ENCODE results near the gene PITPNC1.

The PITPNC1 gene

GRCh38 chr17:67411397-67411796 is 34.3 kb downstream of the PITPNC1 start:
- no peak for DNase-seq
- Histone ChIP-seq H3K9me3 (peaks cover 0 to 6% (median 0%) of the 10 kb centered on the region in 3 donors), H3K4me3 (no peak overlapping the region), H3K27ac (no peak overlapping the region), H3K27me3 (no peaks in the 10 kb centered on the region), H3K4me1 (no peaks in the 10 kb centered on the region), H3K36me3 (no peaks in the 10 kb centered on the region)
- intact Hi-C loops (cut with DNase I; ENCODE audit: low total_unique reads) = no loop called here
- TF ChIP-seq CTCF (IDR thresholded peaks at IDR 0.05) = no peak

- no peaks in the 10 kb centered on the region for H3K27me3 ChIP-seq
- intact Hi-C loops (cut with DNase I; ENCODE audit: low total_unique reads) = no loop called here
- DNase-seq = no peak
- no peak for TF ChIP-seq CTCF (IDR thresholded peaks at IDR 0.05)
- H3K9me3 ChIP-seq = peaks cover 0 to 6% (median 0%) of the 10 kb centered on the region in 3 donors
- no peaks in the 10 kb centered on the region for H3K4me1 ChIP-seq
- no peaks in the 10 kb centered on the region for H3K36me3 ChIP-seq
- no peak overlapping the region for H3K4me3 ChIP-seq
- H3K27ac ChIP-seq = no peak overlapping the region
Observed at GRCh38 chr17:67412032-67412431, 35.0 kb downstream of the PITPNC1 start.

GRCh38 chr17:67412941-67413340 is 35.9 kb downstream of the PITPNC1 start:
- no peaks in the 10 kb centered on the region for H3K36me3 ChIP-seq
- no peak for DNase-seq
- intact Hi-C loops (cut with DNase I; ENCODE audit: low total_unique reads) = no loop called here
- H3K27me3 ChIP-seq = no peaks in the 10 kb centered on the region
- H3K9me3 ChIP-seq = peaks cover 0 to 6% (median 0%) of the 10 kb centered on the region in 3 donors
- no peak overlapping the region for H3K4me3 ChIP-seq
- TF ChIP-seq CTCF (IDR thresholded peaks at IDR 0.05) = no peak
- no peak overlapping the region for H3K27ac ChIP-seq
- H3K4me1 ChIP-seq = no peaks in the 10 kb centered on the region

- Histone ChIP-seq H3K36me3 (no peaks in the 10 kb centered on the region), H3K27me3 (no peaks in the 10 kb centered on the region), H3K27ac (no peak overlapping the region), H3K4me1 (no peaks in the 10 kb centered on the region), H3K9me3 (peaks cover 0 to 6% (median 0%) of the 10 kb centered on the region in 3 donors), H3K4me3 (no peak overlapping the region)
- intact Hi-C loops (cut with DNase I; ENCODE audit: low total_unique reads) = no loop called here
- DNase-seq = no peak
- TF ChIP-seq CTCF (IDR thresholded peaks at IDR 0.05) = no peak
Observed at GRCh38 chr17:67413388-67413787, 36.3 kb downstream of the PITPNC1 start.

- H3K9me3 ChIP-seq = peaks cover 0 to 6% (median 0%) of the 10 kb centered on the region in 3 donors
- intact Hi-C loops (cut with DNase I; ENCODE audit: low total_unique reads) = no loop called here
- no peak for TF ChIP-seq CTCF (IDR thresholded peaks at IDR 0.05)
- no peaks in the 10 kb centered on the region for H3K27me3 ChIP-seq
- no peak overlapping the region for H3K4me3 ChIP-seq
- no peaks in the 10 kb centered on the region for H3K36me3 ChIP-seq
- no peak overlapping the region for H3K27ac ChIP-seq
- H3K4me1 ChIP-seq = no peaks in the 10 kb centered on the region
- DNase-seq = no peak
Observed at GRCh38 chr17:67414130-67414529, 37.0 kb downstream of the PITPNC1 start.

GRCh38 chr17:67414559-67414958 is 37.5 kb downstream of the PITPNC1 start:
- H3K27me3 ChIP-seq = no peaks in the 10 kb centered on the region
- no peak for TF ChIP-seq CTCF (IDR thresholded peaks at IDR 0.05)
- intact Hi-C loops (cut with DNase I; ENCODE audit: low total_unique reads) = no loop called here
- H3K27ac ChIP-seq = no peak overlapping the region
- no peaks in the 10 kb centered on the region for H3K4me1 ChIP-seq
- no peak for DNase-seq
- H3K36me3 ChIP-seq = no peaks in the 10 kb centered on the region
- H3K4me3 ChIP-seq = no peak overlapping the region
- peaks cover 0 to 6% (median 0%) of the 10 kb centered on the region in 3 donors for H3K9me3 ChIP-seq
